Natural killer cell (primary cell): ENCODE data around the gene TDRKH. TPM values are rescaled to one million over a fixed set of nuclear protein-coding genes. Genes with fewer than 3 reads are reported as not detected.

ENCODE experiments used
- ATAC-seq, 3 donors: fragments of 150-1000 bp in 2 of 3; fragments of 200-7000 bp in 1 of 3; cut with Tn5 transposase; 1 replicate in 1 of 3; 2 replicates in 2 of 3; pipeline ENCODE4 v1.10.0; 2021; ENCODE audit warnings: mild to moderate bottlenecking in 2 of 3, moderate library complexity in 2 of 3
- DNase-seq, 2 donors: peaks; one replicate each; pipeline versions ENCODE4 v3.0.0 to v3.0.0-alpha.2; 2013 to 2021; ENCODE audit warnings: mixed read lengths in 1 of 2
- H3K27ac ChIP-seq: one replicate; pipeline ENCODE4 v1.5.1; 2013; ENCODE audit warnings: mild to moderate bottlenecking, low read length
- H3K27me3 ChIP-seq: one replicate; pipeline ENCODE4 v1.6.1; 2013; ENCODE audit warnings: low read length; ENCODE audit not compliant: control insufficient read depth, insufficient read depth
- H3K36me3 ChIP-seq: one replicate; pipeline ENCODE4 v1.6.1; 2013; ENCODE audit warnings: low read length; ENCODE audit not compliant: control insufficient read depth, insufficient read depth
- H3K4me1 ChIP-seq: one replicate; pipeline ENCODE4 v1.6.1; 2013; ENCODE audit warnings: low read length; ENCODE audit not compliant: control insufficient read depth, insufficient read depth
- H3K4me3 ChIP-seq: one replicate; pipeline ENCODE4 v1.5.1; 2013; ENCODE audit warnings: low read length
- H3K9me3 ChIP-seq: one replicate; pipeline ENCODE4 v1.6.1; 2013; ENCODE audit warnings: low read length; ENCODE audit not compliant: control insufficient read depth, insufficient read depth
- H3K27ac Mint-ChIP-seq, 2 donors: one replicate each; pipeline ENCODE4 v1.8.0; 2022; ENCODE audit warnings: mild to moderate bottlenecking in 2 of 2, mixed read lengths in 2 of 2, moderate library complexity in 1 of 2
- H3K27me3 Mint-ChIP-seq, 2 donors: one replicate each; pipeline ENCODE4 v1.8.0; 2022; ENCODE audit warnings: low read depth in 2 of 2, mixed read lengths in 2 of 2
- H3K36me3 Mint-ChIP-seq: one replicate; pipeline ENCODE4 v1.8.0; 2022; ENCODE audit warnings: mixed read lengths
- H3K4me1 Mint-ChIP-seq, 2 donors: one replicate each; pipeline ENCODE4 v1.8.0; 2022; ENCODE audit warnings: mixed read lengths in 2 of 2
- H3K4me3 Mint-ChIP-seq: one replicate; pipeline ENCODE4 v1.8.0; 2022; ENCODE audit warnings: mild to moderate bottlenecking, moderate library complexity, mixed read lengths
- H3K9me3 Mint-ChIP-seq, 2 donors: one replicate each; pipeline ENCODE4 v1.8.0; 2022; ENCODE audit warnings: mixed read lengths in 2 of 2
- WGBS: methylation state at CpG from one replicate; pipeline ENCODE4 v1.1.7; 2013; ENCODE audit warnings: missing lambda C conversion rate; ENCODE audit not compliant: insufficient coverage; 5-methylcytosine and 5-hydroxymethylcytosine counted together
- intact Hi-C: fragments of 100-400 bp; cut with micrococcal nuclease; formaldehyde crosslinking; loops from one replicate; pipeline ENCODE4 v1.14.2; 2022
- total RNA-seq, 4 donors: library from RNA; stranded (reverse); fragments of 120-200 nt in 1 of 4; gene quantifications; one replicate each; pipeline versions ENCODE4 v1.2.3 to v1.2.4, GENCODE V29; 2013 to 2022
- TF ChIP-seq, protein P1 (sequence below): fragments of 200-600 bp; IDR thresholded peaks from one replicate; pipeline ENCODE4 v1.8.0; 2022; ENCODE audit warnings: antibody characterized with exemption

TDRKH gene
- total RNA-seq, 3 donors from 2014 or later (not counting 1 experiment from before 2014, with no cell fraction given) = 6.3 to 14.5 (median 8.0) TPM

DNA sequence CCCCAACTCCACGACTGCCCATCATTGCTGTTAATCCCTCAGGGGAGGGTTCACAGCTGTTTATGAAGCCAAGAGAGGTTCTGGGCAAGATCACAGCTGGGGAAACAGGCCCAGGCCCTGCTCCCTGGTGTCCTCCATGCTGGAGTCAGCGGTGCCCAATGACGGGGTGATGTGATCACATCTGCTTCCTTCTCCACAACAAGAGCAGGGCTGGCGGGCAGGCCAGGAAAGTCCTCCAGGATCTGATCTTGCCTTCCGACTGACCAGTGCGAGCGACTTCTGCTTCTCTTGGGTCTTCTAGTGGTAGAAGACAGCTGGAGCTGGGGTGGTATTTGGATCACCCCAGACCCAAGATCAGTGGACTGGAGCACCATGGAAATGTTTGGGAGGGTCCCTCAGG is 15.9 kb upstream of the TDRKH start:
- Mint-ChIP-seq H3K36me3 (no peaks in the 10 kb centered on the region), H3K4me3 (no peak overlapping the region), H3K9me3 (no peaks in the 10 kb centered on the region), H3K27ac (no peak overlapping the region), H3K4me1 (no peaks in the 10 kb centered on the region), H3K27me3 (no peaks in the 10 kb centered on the region)
- DNase-seq (peak in 1 of 2 donors; percentile 14), ATAC-seq (no peak)
- 87% methylated on average over 7 of the region's 7 CpGs for WGBS
- TF ChIP-seq, protein P1, sequence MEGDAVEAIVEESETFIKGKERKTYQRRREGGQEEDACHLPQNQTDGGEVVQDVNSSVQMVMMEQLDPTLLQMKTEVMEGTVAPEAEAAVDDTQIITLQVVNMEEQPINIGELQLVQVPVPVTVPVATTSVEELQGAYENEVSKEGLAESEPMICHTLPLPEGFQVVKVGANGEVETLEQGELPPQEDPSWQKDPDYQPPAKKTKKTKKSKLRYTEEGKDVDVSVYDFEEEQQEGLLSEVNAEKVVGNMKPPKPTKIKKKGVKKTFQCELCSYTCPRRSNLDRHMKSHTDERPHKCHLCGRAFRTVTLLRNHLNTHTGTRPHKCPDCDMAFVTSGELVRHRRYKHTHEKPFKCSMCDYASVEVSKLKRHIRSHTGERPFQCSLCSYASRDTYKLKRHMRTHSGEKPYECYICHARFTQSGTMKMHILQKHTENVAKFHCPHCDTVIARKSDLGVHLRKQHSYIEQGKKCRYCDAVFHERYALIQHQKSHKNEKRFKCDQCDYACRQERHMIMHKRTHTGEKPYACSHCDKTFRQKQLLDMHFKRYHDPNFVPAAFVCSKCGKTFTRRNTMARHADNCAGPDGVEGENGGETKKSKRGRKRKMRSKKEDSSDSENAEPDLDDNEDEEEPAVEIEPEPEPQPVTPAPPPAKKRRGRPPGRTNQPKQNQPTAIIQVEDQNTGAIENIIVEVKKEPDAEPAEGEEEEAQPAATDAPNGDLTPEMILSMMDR = no peak
- no peak overlapping the region for H3K27ac ChIP-seq
- intact Hi-C loops = no loop called here
- H3K4me1 ChIP-seq = no peaks in the 10 kb centered on the region
- no peak overlapping the region for H3K4me3 ChIP-seq
- H3K9me3 ChIP-seq = no peaks in the 10 kb centered on the region
- H3K36me3 ChIP-seq = no peaks in the 10 kb centered on the region
- no peaks in the 10 kb centered on the region for H3K27me3 ChIP-seq

DNA sequence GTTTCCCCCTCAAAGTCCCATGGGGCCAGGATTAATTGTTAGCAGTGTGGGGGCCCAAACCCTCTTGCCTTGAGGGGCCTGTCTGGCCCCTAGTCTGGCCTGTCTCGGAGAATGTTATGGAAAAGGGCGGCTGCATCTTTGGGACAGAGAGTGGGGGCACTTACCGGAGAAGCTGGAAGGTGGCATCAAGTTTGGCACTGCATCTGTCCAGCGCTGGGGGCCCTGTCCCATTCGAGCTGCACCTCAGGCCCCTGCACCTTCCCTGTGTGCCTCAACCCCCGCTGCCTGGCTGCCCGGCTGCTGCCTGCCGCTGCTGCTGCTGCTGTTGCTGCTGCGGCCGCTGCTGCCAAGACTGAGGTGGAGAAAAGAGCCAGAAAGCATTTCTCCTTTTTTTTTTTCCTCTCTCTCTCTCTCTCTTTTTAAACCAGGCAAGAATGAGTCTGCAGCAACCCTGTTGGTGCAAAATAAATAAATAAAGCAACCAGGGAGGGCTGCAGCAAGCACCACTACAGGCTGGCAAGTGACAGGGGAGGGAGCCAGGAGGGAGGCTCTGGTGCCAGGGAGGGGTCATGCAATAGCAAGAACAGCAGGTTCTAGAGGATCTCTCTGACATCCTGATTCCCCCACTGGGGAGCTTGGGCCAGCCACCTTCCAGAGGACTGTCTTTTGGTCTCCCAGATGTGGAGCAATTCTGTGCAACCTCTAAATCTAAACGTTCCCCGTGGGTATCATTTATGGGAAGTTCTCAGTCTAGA is 14.9 kb upstream of the TDRKH start, which contains the start of gene LINGO4:
Gene LINGO4 (minus strand): TSS at position 354 of the 755 bp plus-strand sequence. CDS start 2,715 bp downstream, outside the sequence.
- ATAC-seq (no peak), DNase-seq (peak in 1 of 2 donors; percentile 2)
- peaks cover 5% of the 10 kb centered on the region in 2 donors for H3K4me1 Mint-ChIP-seq
- Histone ChIP-seq H3K27ac (no peak within 1 kb of the TSS), H3K4me3 (no peak within 1 kb of the TSS), H3K36me3 (no peaks in the 10 kb centered on the region), H3K9me3 (no peaks in the 10 kb centered on the region), H3K27me3 (no peaks in the 10 kb centered on the region), H3K4me1 (peaks cover 8% of the 10 kb centered on the region)
- TF ChIP-seq, protein P1 = no peak
- intact Hi-C loops = no loop called here
- H3K4me3 Mint-ChIP-seq = no peak within 1 kb of the TSS
- H3K36me3 Mint-ChIP-seq = no peaks in the 10 kb centered on the region
- no peaks in the 10 kb centered on the region for H3K27me3 Mint-ChIP-seq
- WGBS = 69% methylated on average over 12 of the region's 12 CpGs
- no peaks in the 10 kb centered on the region for H3K9me3 Mint-ChIP-seq
- H3K27ac Mint-ChIP-seq = no peak within 1 kb of the TSS

DNA sequence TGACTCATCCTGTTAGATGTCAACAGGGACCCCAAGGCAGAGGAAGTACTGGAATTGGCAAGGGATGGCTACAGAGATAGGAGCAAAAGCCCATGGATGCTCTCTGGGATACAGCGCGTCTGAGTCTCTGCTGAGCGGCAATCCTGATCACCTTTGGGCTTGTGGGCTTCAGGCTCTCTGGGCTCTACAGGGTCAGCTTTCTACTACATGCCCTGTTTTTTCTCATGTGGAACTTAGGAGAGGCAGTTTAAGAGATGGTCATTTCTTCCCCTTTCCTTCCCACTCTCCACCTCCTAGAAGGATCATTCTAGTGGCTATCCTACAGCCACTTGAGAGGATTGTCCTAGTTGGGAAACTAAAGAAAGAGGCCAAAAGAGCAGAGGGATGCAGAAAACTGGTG is 13.6 kb upstream of the TDRKH start:
- Histone ChIP-seq H3K4me1 (peaks cover 9% of the 10 kb centered on the region), H3K27ac (no peak overlapping the region), H3K27me3 (no peaks in the 10 kb centered on the region), H3K9me3 (no peaks in the 10 kb centered on the region), H3K4me3 (no peak overlapping the region), H3K36me3 (no peaks in the 10 kb centered on the region)
- TF ChIP-seq, protein P1 = no peak
- ATAC-seq = no peak
- Mint-ChIP-seq H3K9me3 (no peaks in the 10 kb centered on the region), H3K4me3 (no peak overlapping the region), H3K27ac (no peak overlapping the region), H3K36me3 (no peaks in the 10 kb centered on the region), H3K27me3 (peaks cover 0 to 5% of the 10 kb centered on the region in 2 donors), H3K4me1 (peaks cover 13 to 15% of the 10 kb centered on the region in 2 donors)
- 97% methylated on average over 3 of the region's 3 CpGs for WGBS
- intact Hi-C loops = no loop called here
- no peak for DNase-seq
